Activated naive CD4-positive, alpha-beta T cell treated with anti-CD3 and anti-CD28 coated beads for 36 hours (primary cell): ENCODE data around the gene TEAD1. TPM values are rescaled to one million over a fixed set of nuclear protein-coding genes. Genes with fewer than 3 reads are reported as not detected.
"Not testable (repeated sequence)": the region's sequence is repeated elsewhere in the genome, so short reads cannot be mapped to it uniquely, and the experiment has no call there.

Experiments used
- CTCF ChIA-PET: fragments of 350-600 bp; sonication (Branson Sonifier 250); formaldehyde crosslinking; loops from one replicate; lab custom pipeline; 2021; ENCODE audit warnings: antibody characterized with exemption; lab: Charles Lee
- DNase-seq: peaks from one replicate; pipeline ENCODE4 v3.0.0-alpha.2; 2020
- H3K27ac Mint-ChIP-seq: one replicate; pipeline ENCODE4 v1.8.0; 2021; ENCODE audit warnings: mild to moderate bottlenecking, mixed read lengths
- H3K27me3 Mint-ChIP-seq: one replicate; pipeline ENCODE4 v1.8.0; 2021; ENCODE audit warnings: low read depth, mixed read lengths
- H3K36me3 Mint-ChIP-seq: one replicate; pipeline ENCODE4 v1.8.0; 2021; ENCODE audit warnings: low read depth, mixed read lengths
- H3K4me1 Mint-ChIP-seq: one replicate; pipeline ENCODE4 v1.8.0; 2021; ENCODE audit warnings: low read depth, mixed read lengths
- H3K4me3 Mint-ChIP-seq: one replicate; pipeline ENCODE4 v1.8.0; 2021; ENCODE audit warnings: mild to moderate bottlenecking, moderate library complexity, mixed read lengths
- H3K9me3 Mint-ChIP-seq: one replicate; pipeline ENCODE4 v1.8.0; 2021; ENCODE audit warnings: mixed read lengths
- intact Hi-C: fragments of 100-400 bp; cut with micrococcal nuclease; formaldehyde crosslinking; loops from one replicate; pipeline ENCODE4 v1.15.1; 2023
- total RNA-seq, 2 experiments: library from RNA; stranded (reverse); gene quantifications; one replicate each; pipeline ENCODE4 v1.2.3, GENCODE V29; 2021

The TEAD1 gene
- total RNA-seq, 2 experiments from 2014 or later: 0.93 to 1.2 TPM

GRCh38 chr11:12871241-12871640 lies 197.0 kb downstream of the TEAD1 start:
- intact Hi-C loops: no loop called here
- no peaks in the 10 kb centered on the region for H3K36me3 Mint-ChIP-seq
- DNase-seq: no peak
- H3K4me1 Mint-ChIP-seq: no peaks in the 10 kb centered on the region
- peaks cover 17% of the 10 kb centered on the region for H3K27me3 Mint-ChIP-seq
- H3K27ac Mint-ChIP-seq: no peak overlapping the region
- CTCF ChIA-PET: no interaction called here
- H3K9me3 Mint-ChIP-seq: no peaks in the 10 kb centered on the region
- no peak overlapping the region for H3K4me3 Mint-ChIP-seq

GRCh38 chr11:12871788-12872321 lies 197.6 kb downstream of the TEAD1 start:
- CTCF ChIA-PET: no interaction called here
- H3K27me3 Mint-ChIP-seq: peaks cover 13% of the 10 kb centered on the region
- intact Hi-C loops: no loop called here

GRCh38 chr11:12876340-12876739 lies 202.1 kb downstream of the TEAD1 start:
- Mint-ChIP-seq H3K9me3 (no peaks in the 10 kb centered on the region), H3K36me3 (no peaks in the 10 kb centered on the region), H3K27me3 (peaks cover 5% of the 10 kb centered on the region), H3K4me1 (no peaks in the 10 kb centered on the region), H3K4me3 (no peak overlapping the region), H3K27ac (no peak overlapping the region)
- intact Hi-C loops: no loop called here
- CTCF ChIA-PET: no interaction called here
- DNase-seq: no peak

More at GRCh38 chr11:12871788-12872321, 197.6 kb downstream of the TEAD1 start:
- Mint-ChIP-seq H3K36me3 (no peaks in the 10 kb centered on the region), H3K4me1 (no peaks in the 10 kb centered on the region), H3K4me3 (no peak overlapping the region), H3K9me3 (no peaks in the 10 kb centered on the region), H3K27ac (no peak overlapping the region)
- DNase-seq: no peak

GRCh38 chr11:12876988-12877387 lies 202.8 kb downstream of the TEAD1 start:
- intact Hi-C loops: no loop called here
- peaks cover 5% of the 10 kb centered on the region for H3K27me3 Mint-ChIP-seq
- H3K27ac Mint-ChIP-seq: no peak overlapping the region
- H3K36me3 Mint-ChIP-seq: no peaks in the 10 kb centered on the region
- no peaks in the 10 kb centered on the region for H3K9me3 Mint-ChIP-seq
- no peak overlapping the region for H3K4me3 Mint-ChIP-seq
- H3K4me1 Mint-ChIP-seq: no peaks in the 10 kb centered on the region
- no peak for DNase-seq
- CTCF ChIA-PET: interaction anchor here (1.6 kb wide), 1 partner anchor 11 kb away, joined by 4 read pairs; no protein-coding TSS in a partner anchor

GRCh38 chr11:12877508-12877907 lies 203.3 kb downstream of the TEAD1 start:
- H3K9me3 Mint-ChIP-seq, H3K27me3 Mint-ChIP-seq, H3K4me1 Mint-ChIP-seq, H3K27ac Mint-ChIP-seq, H3K4me3 Mint-ChIP-seq, intact Hi-C loops, DNase-seq, H3K36me3 Mint-ChIP-seq: not testable (repeated sequence)
- CTCF ChIA-PET: interaction anchor here (0.7 to 1.6 kb wide), 2 partner anchors 11 to 266 kb away, joined by 3 to 4 read pairs; no protein-coding TSS in a partner anchor

- H3K4me3 Mint-ChIP-seq: no peak overlapping the region
- CTCF ChIA-PET: interaction anchor here (1.1 to 1.4 kb wide), 2 partner anchors 8 to 12 kb away, joined by 3 to 8 read pairs; no protein-coding TSS in a partner anchor
- no peaks in the 10 kb centered on the region for H3K4me1 Mint-ChIP-seq
- H3K9me3 Mint-ChIP-seq: no peaks in the 10 kb centered on the region
- intact Hi-C loops: no loop called here
- no peak for DNase-seq
- H3K27me3 Mint-ChIP-seq: no peaks in the 10 kb centered on the region
- no peaks in the 10 kb centered on the region for H3K36me3 Mint-ChIP-seq
- no peak overlapping the region for H3K27ac Mint-ChIP-seq
These were observed 206.1 kb downstream of the TEAD1 start for GRCh38 chr11:12880327-12880726.

GRCh38 chr11:12882670-12883069 lies 208.4 kb downstream of the TEAD1 start:
- Mint-ChIP-seq H3K9me3 (no peaks in the 10 kb centered on the region), H3K4me1 (no peaks in the 10 kb centered on the region), H3K4me3 (no peak overlapping the region), H3K27me3 (no peaks in the 10 kb centered on the region), H3K36me3 (no peaks in the 10 kb centered on the region), H3K27ac (no peak overlapping the region)
- CTCF ChIA-PET: no interaction called here
- DNase-seq: no peak
- intact Hi-C loops: no loop called here

GRCh38 chr11:12884751-12885318 lies 210.6 kb downstream of the TEAD1 start:
- intact Hi-C loops: no loop called here
- no peak overlapping the region for H3K27ac Mint-ChIP-seq
- H3K4me3 Mint-ChIP-seq: no peak overlapping the region
- H3K4me1 Mint-ChIP-seq: no peaks in the 10 kb centered on the region
- no peak for DNase-seq
- H3K36me3 Mint-ChIP-seq: no peaks in the 10 kb centered on the region
- no peaks in the 10 kb centered on the region for H3K9me3 Mint-ChIP-seq
- CTCF ChIA-PET: interaction anchor here (0.8 to 1.2 kb wide), 2 partner anchors 286 to 405 kb away, joined by 3 read pairs; no protein-coding TSS in a partner anchor
- peaks cover 2% of the 10 kb centered on the region for H3K27me3 Mint-ChIP-seq

GRCh38 chr11:12885717-12886239 lies 211.6 kb downstream of the TEAD1 start:
- H3K27me3 Mint-ChIP-seq: peaks cover 2% of the 10 kb centered on the region
- no peaks in the 10 kb centered on the region for H3K4me1 Mint-ChIP-seq
- DNase-seq: no peak
- no peaks in the 10 kb centered on the region for H3K9me3 Mint-ChIP-seq
- no peak overlapping the region for H3K4me3 Mint-ChIP-seq
- intact Hi-C loops: no loop called here
- CTCF ChIA-PET: interaction anchor here (0.6 kb wide), 1 partner anchor 403 kb away, joined by 4 read pairs; no protein-coding TSS in a partner anchor
- H3K36me3 Mint-ChIP-seq: no peaks in the 10 kb centered on the region
- no peak overlapping the region for H3K27ac Mint-ChIP-seq

GRCh38 chr11:12886508-12886907 lies 212.3 kb downstream of the TEAD1 start:
- Mint-ChIP-seq H3K4me1 (no peaks in the 10 kb centered on the region), H3K27me3 (peaks cover 2% of the 10 kb centered on the region), H3K4me3 (no peak overlapping the region), H3K27ac (no peak overlapping the region), H3K9me3 (no peaks in the 10 kb centered on the region), H3K36me3 (no peaks in the 10 kb centered on the region)
- intact Hi-C loops: no loop called here
- DNase-seq: no peak
- CTCF ChIA-PET: interaction anchor here (0.6 kb wide), 1 partner anchor 404 kb away, joined by 4 read pairs; no protein-coding TSS in a partner anchor

GRCh38 chr11:12888525-12889158 lies 214.4 kb downstream of the TEAD1 start:
- CTCF ChIA-PET: interaction anchor here (0.6 to 4.7 kb wide), 23 partner anchors 8 to 891 kb away, joined by 3 to 54 read pairs (median 3); no protein-coding TSS in a partner anchor
- intact Hi-C loops: loop anchor here (1.0 to 2.0 kb wide), 5 partner anchors 218 to 600 kb away; no protein-coding TSS in a partner anchor
- peaks cover 2% of the 10 kb centered on the region for H3K27me3 Mint-ChIP-seq
- H3K36me3 Mint-ChIP-seq: no peaks in the 10 kb centered on the region
- peak; percentile 84 for DNase-seq
- H3K9me3 Mint-ChIP-seq: no peaks in the 10 kb centered on the region
- H3K4me3 Mint-ChIP-seq: no peak overlapping the region
- H3K27ac Mint-ChIP-seq: no peak overlapping the region
- H3K4me1 Mint-ChIP-seq: no peaks in the 10 kb centered on the region

GRCh38 chr11:12889243-12889642 lies 215.0 kb downstream of the TEAD1 start:
- CTCF ChIA-PET: interaction anchor here (0.6 to 4.7 kb wide), 20 partner anchors 9 to 892 kb away, joined by 3 to 54 read pairs (median 4); no protein-coding TSS in a partner anchor
- Mint-ChIP-seq H3K4me1 (no peaks in the 10 kb centered on the region), H3K9me3 (no peaks in the 10 kb centered on the region), H3K4me3 (no peak overlapping the region), H3K27ac (no peak overlapping the region), H3K27me3 (peaks cover 2% of the 10 kb centered on the region), H3K36me3 (no peaks in the 10 kb centered on the region)
- intact Hi-C loops: loop anchor here (2.0 kb wide), 2 partner anchors 218 to 476 kb away; no protein-coding TSS in a partner anchor
- no peak for DNase-seq
